Measurements from ENCODE around the gene TLR4. TPM values are rescaled to one million over a fixed set of nuclear protein-coding genes. Genes with fewer than 3 reads are reported as not detected.

TLR4 gene
- total RNA-seq, 1 donor from 2014 or later, result 9.3 TPM

- no peak overlapping the region for H3K27ac ChIP-seq
- intact Hi-C loops (cut with DNase I), result no loop called here
- TF ChIP-seq POLR2AphosphoS5 (IDR thresholded peaks at IDR 0.05; ENCODE audit: insufficient read depth in 1 of 2, low read depth in 1 of 2) (no peak), POLR2A (IDR thresholded peaks at IDR 0.05) (no peak), CTCF (IDR thresholded peaks at IDR 0.05) (no peak)
Observed at GRCh38 chr9:117733465-117733864, 29.3 kb downstream of the TLR4 start.

DNA sequence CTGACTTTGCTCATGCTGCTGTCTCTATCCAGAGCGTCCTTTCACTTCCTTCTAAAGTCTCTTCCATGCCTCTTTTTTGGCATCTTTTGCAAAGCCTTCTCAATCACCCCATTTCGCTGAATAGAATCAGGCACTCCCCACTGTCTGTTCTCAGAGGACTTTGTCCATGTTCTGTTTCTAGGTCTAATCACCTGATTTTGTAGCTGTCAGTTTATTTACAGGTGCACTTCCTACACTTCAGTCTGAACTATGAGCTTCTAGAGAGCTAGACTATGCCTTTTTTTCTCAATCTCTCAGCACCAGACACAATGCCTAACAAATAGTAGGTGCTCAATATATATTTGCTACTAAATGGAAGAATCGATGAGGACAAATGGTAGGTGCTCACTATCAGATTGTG, 29.9 kb downstream of the TLR4 start:
- H3K27ac ChIP-seq, result no peak overlapping the region
- no peak for DNase-seq (ENCODE audit: extremely low spot score in 2 of 2)
- H3K4me3 ChIP-seq, result no peak overlapping the region
- intact Hi-C loops (cut with DNase I), result no loop called here
- no peaks in the 10 kb centered on the region for H3K36me3 ChIP-seq
- TF ChIP-seq CTCF (IDR thresholded peaks at IDR 0.05) (no peak), POLR2A (IDR thresholded peaks at IDR 0.05) (no peak), POLR2AphosphoS5 (IDR thresholded peaks at IDR 0.05; ENCODE audit: insufficient read depth in 1 of 2, low read depth in 1 of 2) (no peak)
- no peaks in the 10 kb centered on the region for H3K4me1 ChIP-seq
- H3K9me3 ChIP-seq, result no peaks in the 10 kb centered on the region
- H3K27me3 ChIP-seq, result no peaks in the 10 kb centered on the region

More at GRCh38 chr9:117733465-117733864, 29.3 kb downstream of the TLR4 start:
- no peaks in the 10 kb centered on the region for H3K27me3 ChIP-seq
- H3K4me1 ChIP-seq, result no peaks in the 10 kb centered on the region
- H3K9me3 ChIP-seq, result no peaks in the 10 kb centered on the region
- no peak overlapping the region for H3K4me3 ChIP-seq
- no peaks in the 10 kb centered on the region for H3K36me3 ChIP-seq
- no peak for DNase-seq (ENCODE audit: extremely low spot score in 2 of 2)

DNA sequence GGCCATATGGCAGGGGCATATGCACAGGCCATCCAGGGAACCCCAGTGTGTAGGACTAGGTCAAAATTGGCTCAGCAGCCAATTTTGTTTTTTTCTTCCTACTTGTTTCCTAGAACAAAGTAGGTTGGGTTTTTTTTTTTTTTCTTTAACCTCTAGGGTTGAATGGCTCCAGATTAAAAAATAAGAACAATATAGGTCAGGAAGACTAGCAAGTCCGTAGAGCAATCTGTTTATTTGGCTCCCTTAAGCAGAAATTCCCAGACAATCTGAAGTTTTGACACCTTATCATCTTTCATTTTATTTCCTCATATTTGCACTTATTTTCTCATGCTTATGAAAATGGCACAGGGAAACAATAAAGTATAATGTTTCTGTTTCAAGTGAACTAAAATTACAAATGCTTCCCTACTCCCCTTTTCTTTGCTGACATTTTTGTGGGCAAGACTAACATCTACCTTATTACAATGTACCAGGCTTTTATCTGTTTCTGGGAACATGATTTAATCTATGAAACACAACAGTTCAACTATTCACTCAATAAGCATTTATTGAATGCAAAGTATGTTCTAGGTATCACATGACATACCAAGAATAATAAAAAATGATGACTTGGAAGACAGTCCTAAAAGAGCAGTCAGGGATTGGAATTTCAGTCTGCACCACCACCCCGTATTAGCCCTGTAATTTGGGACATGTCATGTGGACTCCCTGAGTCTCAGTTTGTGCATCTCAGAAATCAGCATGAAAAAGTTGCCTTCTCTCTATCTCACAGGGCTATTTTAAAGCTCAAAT, 30.5 kb downstream of the TLR4 start:
- H3K9me3 ChIP-seq, result no peaks in the 10 kb centered on the region
- no peaks in the 10 kb centered on the region for H3K27me3 ChIP-seq
- no peak overlapping the region for H3K27ac ChIP-seq
- intact Hi-C loops (cut with DNase I), result no loop called here
- no peak for DNase-seq (ENCODE audit: extremely low spot score in 2 of 2)
- no peak for TF ChIP-seq POLR2AphosphoS5 (IDR thresholded peaks at IDR 0.05; ENCODE audit: insufficient read depth in 1 of 2, low read depth in 1 of 2)
- no peak for TF ChIP-seq POLR2A (IDR thresholded peaks at IDR 0.05)
- TF ChIP-seq CTCF (IDR thresholded peaks at IDR 0.05), result no peak
- no peaks in the 10 kb centered on the region for H3K4me1 ChIP-seq
- no peaks in the 10 kb centered on the region for H3K36me3 ChIP-seq
- no peak overlapping the region for H3K4me3 ChIP-seq

DNA sequence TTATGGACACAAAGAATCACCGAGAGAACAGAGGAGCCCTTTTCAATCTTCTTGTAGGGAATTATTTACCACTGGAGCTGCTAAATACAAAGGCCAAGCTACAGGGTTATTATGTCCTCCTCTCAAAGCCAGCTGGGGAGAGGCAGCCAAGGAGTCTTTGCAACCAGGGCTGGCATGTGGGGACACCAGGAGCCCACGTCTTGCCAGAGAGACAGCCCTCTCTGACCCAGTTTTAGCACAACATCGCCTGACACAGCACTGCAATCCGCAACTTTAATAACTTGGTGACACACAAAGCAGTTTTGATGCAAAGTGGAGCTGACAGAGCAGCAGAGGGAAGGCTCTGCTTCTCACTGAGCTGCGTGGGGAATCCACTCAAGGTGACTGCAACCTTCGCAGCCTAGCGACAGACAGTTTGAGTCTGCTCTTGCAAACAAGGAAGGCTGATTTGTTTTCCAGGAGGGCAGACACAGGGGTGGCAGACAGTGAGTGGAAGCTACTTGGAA, 33.6 kb downstream of the TLR4 start:
- Histone ChIP-seq H3K4me3 (no peak overlapping the region), H3K27ac (no peak overlapping the region), H3K27me3 (no peaks in the 10 kb centered on the region), H3K9me3 (no peaks in the 10 kb centered on the region), H3K4me1 (no peaks in the 10 kb centered on the region), H3K36me3 (no peaks in the 10 kb centered on the region)
- intact Hi-C loops (cut with DNase I), result loop anchor here (1.0 kb wide), 1 partner anchor 15 kb away; no protein-coding TSS in a partner anchor
- TF ChIP-seq POLR2A (IDR thresholded peaks at IDR 0.05), result no peak
- no peak for DNase-seq (ENCODE audit: extremely low spot score in 2 of 2)

GRCh38 chr9:117739206-117739605, 35.0 kb downstream of the TLR4 start:
- TF ChIP-seq POLR2AphosphoS5 (IDR thresholded peaks at IDR 0.05; ENCODE audit: insufficient read depth in 1 of 2, low read depth in 1 of 2) (no peak), POLR2A (IDR thresholded peaks at IDR 0.05) (no peak), CTCF (IDR thresholded peaks at IDR 0.05) (no peak)
- DNase-seq (ENCODE audit: extremely low spot score in 2 of 2), result no peak
- no peaks in the 10 kb centered on the region for H3K4me1 ChIP-seq
- H3K4me3 ChIP-seq, result no peak overlapping the region
- H3K36me3 ChIP-seq, result no peaks in the 10 kb centered on the region
- H3K9me3 ChIP-seq, result no peaks in the 10 kb centered on the region
- H3K27me3 ChIP-seq, result no peaks in the 10 kb centered on the region
- no peak overlapping the region for H3K27ac ChIP-seq
- intact Hi-C loops (cut with DNase I), result no loop called here

Measured in vagina (tissue), 2 donors.